Endothelial cell (in vitro differentiated cells): ENCODE data around the gene KRTAP5-1. TPM values are rescaled to one million over a fixed set of nuclear protein-coding genes. Genes with fewer than 3 reads are reported as not detected.
A peak's percentile ranks its signal among the peaks of the same experiment; 100 is the strongest.

ENCODE experiments used
- DNase-seq: peaks from one replicate; pipeline ENCODE4 v3.0.0; 2021; ENCODE audit warnings: low spot score
- H3K27ac Mint-ChIP-seq: one replicate; pipeline ENCODE4 v1.8.0; 2021; ENCODE audit warnings: mixed read lengths, inconsistent platforms; ENCODE audit not compliant: unreplicated experiment
- H3K27me3 Mint-ChIP-seq: one replicate; pipeline ENCODE4 v1.8.0; 2021; ENCODE audit warnings: mild to moderate bottlenecking, moderate library complexity, mixed read lengths, inconsistent platforms; ENCODE audit not compliant: unreplicated experiment
- H3K36me3 Mint-ChIP-seq: one replicate; pipeline ENCODE4 v1.8.0; 2021; ENCODE audit warnings: mild to moderate bottlenecking, low read depth, mixed read lengths, inconsistent platforms; ENCODE audit not compliant: unreplicated experiment
- H3K4me1 Mint-ChIP-seq: one replicate; pipeline ENCODE4 v1.8.0; 2021; ENCODE audit warnings: mild to moderate bottlenecking, mixed read lengths, inconsistent platforms; ENCODE audit not compliant: unreplicated experiment
- H3K4me3 Mint-ChIP-seq: one replicate; pipeline ENCODE4 v1.8.0; 2021; ENCODE audit warnings: mild to moderate bottlenecking, mixed read lengths, inconsistent platforms; ENCODE audit not compliant: unreplicated experiment
- H3K9me3 Mint-ChIP-seq: one replicate; pipeline ENCODE4 v1.8.0; 2021; ENCODE audit warnings: mixed read lengths, inconsistent platforms; ENCODE audit not compliant: unreplicated experiment
- CTCF ChIP-seq: fragments of 200-600 bp; sonication (generic); IDR thresholded peaks from one replicate; pipeline ENCODE4 v1.5.0; 2021; ENCODE audit warnings: antibody characterized with exemption; ENCODE audit not compliant: unreplicated experiment
- total RNA-seq: library from RNA; stranded (reverse); fragmentation: NEBNext Ultra II Directional; extraction: Animal tissue kit (Norgen Biotek cat#: 25700); gene quantifications from one replicate; pipeline ENCODE4 v1.2.1, GENCODE V29; 2021; ENCODE audit not compliant: unreplicated experiment

Gene KRTAP5-1
- total RNA-seq, 1 donor from 2014 or later, result not detected

- TF ChIP-seq CTCF, result no peak
- H3K36me3 Mint-ChIP-seq, result no peaks in the 10 kb centered on the region
- no peak for DNase-seq
- H3K4me3 Mint-ChIP-seq, result no peak within 1 kb of the TSS
- H3K4me1 Mint-ChIP-seq, result peaks cover 10% of the 10 kb centered on the region
- no peak within 1 kb of the TSS for H3K27ac Mint-ChIP-seq
- peaks cover 4% of the 10 kb centered on the region for H3K27me3 Mint-ChIP-seq
- H3K9me3 Mint-ChIP-seq, result no peaks in the 10 kb centered on the region
These were observed 44.5 kb upstream of the KRTAP5-1 start, which contains the start of gene KRTAP5-5 for GRCh38 chr11:1629326-1630185. Gene KRTAP5-5, plus strand, starts transcription at chr11:1629775. Its CDS starts 66 bp downstream, at chr11:1629841.

GRCh38 chr11:1628506-1629325, 43.6 kb upstream of the KRTAP5-1 start:
- peak; percentile 88 for DNase-seq
- Mint-ChIP-seq H3K36me3 (no peaks in the 10 kb centered on the region), H3K27me3 (peaks cover 3% of the 10 kb centered on the region), H3K4me3 (no peak overlapping the region), H3K27ac (no peak overlapping the region), H3K9me3 (no peaks in the 10 kb centered on the region), H3K4me1 (peaks cover 18% of the 10 kb centered on the region)
- TF ChIP-seq CTCF, result peak; percentile 88

DNA sequence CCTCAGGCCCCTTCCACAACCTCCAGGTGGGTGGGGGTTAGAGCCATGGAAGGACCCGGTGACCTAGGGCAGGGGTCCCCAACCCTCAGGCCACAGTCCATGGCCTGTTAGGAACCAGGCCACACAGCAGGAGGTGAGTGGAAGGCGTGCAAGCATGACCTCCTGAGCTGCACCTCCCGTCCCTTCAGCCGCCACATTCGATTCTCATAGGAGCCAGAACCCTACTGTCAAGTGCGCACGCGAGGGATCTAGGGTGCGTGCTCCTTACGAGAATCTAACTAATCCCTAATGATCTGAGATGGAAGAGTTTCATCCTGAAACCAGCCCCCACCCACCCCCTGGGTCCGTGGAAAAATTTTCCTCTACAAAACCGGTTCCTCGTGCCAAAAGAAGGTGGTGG, 40.5 kb upstream of the KRTAP5-1 start:
- peaks cover 2% of the 10 kb centered on the region for H3K27me3 Mint-ChIP-seq
- no peaks in the 10 kb centered on the region for H3K36me3 Mint-ChIP-seq
- no peak for TF ChIP-seq CTCF
- DNase-seq, result no peak
- peaks cover 12% of the 10 kb centered on the region for H3K4me1 Mint-ChIP-seq
- no peak overlapping the region for H3K4me3 Mint-ChIP-seq
- H3K27ac Mint-ChIP-seq, result no peak overlapping the region
- H3K9me3 Mint-ChIP-seq, result no peaks in the 10 kb centered on the region

GRCh38 chr11:1624621-1625020, 39.5 kb upstream of the KRTAP5-1 start:
- Mint-ChIP-seq H3K4me3 (no peak overlapping the region), H3K27ac (no peak overlapping the region), H3K27me3 (peaks cover 2% of the 10 kb centered on the region), H3K9me3 (no peaks in the 10 kb centered on the region), H3K4me1 (peaks cover 12% of the 10 kb centered on the region), H3K36me3 (no peaks in the 10 kb centered on the region)
- TF ChIP-seq CTCF, result no peak
- DNase-seq, result no peak
